Muscle of back (tissue), 11 donors: Measurements from ENCODE around the gene HMGCL. TPM values are rescaled to one million over a fixed set of nuclear protein-coding genes. Genes with fewer than 3 reads are reported as not detected.
A peak's percentile ranks its signal among the peaks of the same experiment; 100 is the strongest.
"Not testable (repeated sequence)": the region's sequence is repeated elsewhere in the genome, so short reads cannot be mapped to it uniquely, and the experiment has no call there.

Source experiments
- DNase-seq, 3 donors: peaks; one replicate each; pipeline versions ENCODE4 v3.0.0 to v3.0.0-alpha.2; 2013
- polyA plus RNA-seq, 10 donors: library from polyadenylated mRNA; unstranded; fragments of 120-200 nt; gene quantifications; one replicate each; pipeline ENCODE4 v1.2.1, GENCODE V29; 2013; ENCODE audit not compliant: insufficient read length in 10 of 10

Gene HMGCL
- polyA plus RNA-seq, 10 donors: 19.3 to 24.5 (median 22.9) TPM

DNA sequence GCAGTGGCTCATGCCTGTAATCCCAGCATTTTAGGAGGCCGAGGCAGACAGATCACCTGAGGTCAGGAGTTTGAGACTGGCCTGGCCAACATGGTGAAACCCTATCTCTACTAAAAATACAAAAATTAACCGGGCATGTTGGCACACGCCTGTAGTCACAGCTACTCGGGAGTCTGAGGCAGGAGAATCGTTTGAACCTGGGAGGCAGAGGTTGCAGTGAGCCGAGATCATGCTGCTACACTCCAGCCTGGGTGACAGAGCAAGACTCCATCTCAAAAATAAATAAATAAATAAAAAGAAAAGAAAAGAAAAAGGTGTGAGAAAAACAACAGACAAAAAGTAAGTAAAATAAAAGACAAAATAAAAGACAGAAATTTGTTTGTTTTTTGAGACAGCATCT is 8.9 kb upstream of the HMGCL start:
- DNase-seq: not testable (repeated sequence)

DNA sequence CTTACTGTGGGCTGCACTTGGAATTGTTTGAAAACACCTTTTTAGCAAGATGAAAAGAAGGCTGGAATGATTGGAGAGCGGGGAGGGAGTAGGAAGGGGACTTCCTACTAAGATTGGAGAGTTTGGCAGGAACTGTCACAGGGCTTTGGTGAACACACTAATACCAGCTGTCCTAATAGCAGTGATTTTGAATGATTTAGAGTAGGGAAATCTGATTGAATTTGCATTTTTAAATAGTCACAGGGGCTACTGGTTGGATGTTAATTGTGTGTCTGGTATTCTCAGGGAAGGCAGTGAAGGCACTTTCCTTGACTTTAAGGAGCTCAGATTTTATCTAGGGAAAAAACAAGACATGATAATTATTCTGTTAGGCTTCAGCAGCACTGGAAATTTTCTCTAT is 2.5 kb upstream of the HMGCL start:
- DNase-seq: no peak

DNA sequence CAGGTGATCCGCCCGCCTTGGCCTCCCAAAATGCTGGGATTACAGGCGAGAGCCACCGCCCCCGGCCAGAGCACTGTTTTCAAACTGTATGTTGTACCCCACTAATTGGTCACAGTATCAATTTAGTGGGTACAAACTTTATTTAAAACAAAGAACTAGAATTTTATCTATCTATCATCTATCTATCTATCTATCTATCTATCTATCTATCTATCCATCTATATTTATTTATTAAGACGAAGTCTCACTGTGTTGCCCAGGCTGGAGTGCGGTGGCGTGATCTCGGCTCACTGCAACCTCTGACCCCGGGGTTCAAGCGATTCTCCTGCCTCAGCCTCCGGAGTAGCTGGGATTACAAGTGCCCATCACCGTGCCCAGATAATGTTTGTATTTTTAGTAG is 1.4 kb upstream of the HMGCL start:
- not testable (repeated sequence) for DNase-seq

DNA sequence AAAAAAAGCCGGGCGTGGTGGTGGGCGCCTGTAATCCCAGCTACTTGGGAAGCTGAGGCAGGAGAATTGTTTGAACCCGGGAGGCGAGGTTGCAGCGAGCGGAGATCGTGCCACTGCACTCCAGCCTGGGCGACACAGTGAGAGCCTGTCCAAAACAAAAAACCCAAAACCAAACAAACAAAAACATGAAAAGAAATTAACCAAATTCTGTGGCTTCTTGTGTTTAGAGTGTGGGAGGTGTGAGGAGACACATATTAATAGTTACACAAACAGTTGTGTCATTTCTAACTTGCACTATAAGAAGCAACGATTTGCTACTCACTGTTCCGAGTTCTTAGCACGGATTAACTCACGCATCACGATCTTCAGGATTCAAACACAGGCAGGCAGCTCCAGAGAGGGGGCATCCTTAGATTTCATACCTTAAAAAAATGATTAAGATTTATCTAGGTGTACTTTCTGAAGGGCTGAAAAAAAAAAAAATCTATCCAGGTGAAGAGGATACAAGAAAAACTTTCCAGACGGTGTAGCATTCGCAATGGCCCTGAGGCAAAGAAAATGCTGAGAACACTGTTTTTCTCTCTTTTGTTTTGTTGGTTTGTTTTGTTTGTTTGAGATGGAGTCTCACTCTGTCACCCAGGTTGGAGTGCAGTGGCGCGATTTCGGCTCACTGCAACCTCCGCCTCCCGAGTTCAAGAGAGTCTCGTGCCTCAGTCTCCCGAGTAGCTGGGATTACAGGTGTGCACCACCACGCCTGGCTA is 713 bp upstream of the HMGCL start:
- DNase-seq: peak in 1 of 3 donors; percentile 27

GRCh38 chr1:23824711-23825075 is 536 bp downstream of the HMGCL start:
- no peak for DNase-seq

GRCh38 chr1:23823767-23824166 is 1.5 kb downstream of the HMGCL start:
- DNase-seq: no peak

DNA sequence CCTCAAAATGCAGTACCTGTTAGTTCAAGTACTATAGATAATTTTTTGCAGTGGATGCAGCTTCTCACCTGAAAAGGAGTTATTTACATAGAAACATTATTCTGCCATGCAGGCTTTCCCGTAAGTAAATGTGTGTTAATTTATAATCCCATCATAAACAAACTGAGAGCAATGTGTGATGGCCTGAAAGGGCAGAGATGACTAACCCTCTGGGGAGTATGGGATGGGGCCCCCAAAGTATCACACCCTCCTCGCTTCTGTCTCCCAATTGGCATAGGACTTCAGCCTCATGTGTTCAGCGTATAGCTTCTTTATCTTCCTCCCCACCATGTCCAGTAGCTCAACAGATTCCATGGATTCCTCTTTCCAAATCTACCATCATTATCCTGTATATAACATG is 7.6 kb downstream of the HMGCL start:
- no peak for DNase-seq

DNA sequence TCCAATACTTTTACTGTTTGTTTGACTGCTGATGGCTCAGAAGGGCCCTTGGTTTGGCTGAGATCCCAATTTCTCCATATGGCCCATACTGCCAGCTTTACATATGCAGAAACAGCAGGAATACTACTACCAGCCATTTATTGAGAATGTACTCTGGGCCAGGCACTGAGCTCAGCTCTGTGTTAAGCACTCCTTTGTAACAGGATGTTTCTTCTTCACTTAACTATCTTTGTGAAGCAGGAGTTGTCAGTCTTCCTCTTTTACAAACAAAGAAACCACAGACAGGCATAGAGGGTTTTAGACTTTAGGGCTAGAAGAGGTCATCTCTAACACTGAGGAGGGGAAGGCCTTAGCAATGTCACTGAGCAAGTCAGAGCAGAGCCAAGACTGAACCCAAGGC is 8.3 kb downstream of the HMGCL start:
- no peak for DNase-seq

- no peak for DNase-seq
Observed at GRCh38 chr1:23816361-23816760, 8.9 kb downstream of the HMGCL start.

GRCh38 chr1:23814016-23814415 is 11.2 kb downstream of the HMGCL start:
- no peak for DNase-seq

DNA sequence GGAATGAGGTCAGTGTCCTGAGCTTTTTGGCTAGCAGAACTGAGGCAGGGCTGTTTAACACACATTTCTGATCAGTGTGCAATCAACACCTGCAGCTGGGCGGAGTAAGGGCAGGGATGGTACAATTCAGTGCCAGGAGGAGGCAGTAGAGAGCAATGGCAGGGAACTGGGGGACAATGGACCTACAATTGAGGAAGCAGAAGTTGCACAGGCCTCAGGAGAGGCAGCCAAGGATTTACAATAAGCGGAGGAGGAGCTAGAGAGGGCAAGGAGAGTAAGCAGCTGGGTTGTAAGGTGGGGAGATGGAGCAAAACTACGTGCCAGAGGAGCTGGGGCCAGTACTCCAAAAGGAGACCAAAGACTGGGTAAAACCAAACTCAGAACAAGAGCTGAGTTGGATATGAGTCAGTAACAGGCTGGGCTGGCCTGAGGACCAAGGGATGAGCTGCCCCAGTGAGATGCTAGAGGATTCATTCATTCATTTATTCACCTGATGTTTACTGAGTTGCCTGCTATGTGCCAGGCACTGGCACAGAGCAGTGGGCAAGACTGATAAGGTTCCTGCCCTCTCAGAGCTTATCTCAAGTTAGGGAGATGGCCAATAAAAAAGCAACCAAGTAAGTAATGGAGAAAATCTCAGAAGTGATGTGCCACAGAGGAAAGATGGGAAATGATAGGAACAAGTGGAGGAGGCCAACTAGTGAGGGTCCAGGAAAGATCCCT is 14.2 kb downstream of the HMGCL start:
- no peak for DNase-seq

- peak in 1 of 3 donors; percentile 61 for DNase-seq
Observed at GRCh38 chr1:23809751-23810171, 15.5 kb downstream of the HMGCL start.

GRCh38 chr1:23807453-23807852 is 17.8 kb downstream of the HMGCL start:
- DNase-seq: no peak

- DNase-seq: no peak
Observed at GRCh38 chr1:23806280-23806679, 18.9 kb downstream of the HMGCL start.

GRCh38 chr1:23805025-23805424 is 20.2 kb downstream of the HMGCL start:
- DNase-seq: no peak

DNA sequence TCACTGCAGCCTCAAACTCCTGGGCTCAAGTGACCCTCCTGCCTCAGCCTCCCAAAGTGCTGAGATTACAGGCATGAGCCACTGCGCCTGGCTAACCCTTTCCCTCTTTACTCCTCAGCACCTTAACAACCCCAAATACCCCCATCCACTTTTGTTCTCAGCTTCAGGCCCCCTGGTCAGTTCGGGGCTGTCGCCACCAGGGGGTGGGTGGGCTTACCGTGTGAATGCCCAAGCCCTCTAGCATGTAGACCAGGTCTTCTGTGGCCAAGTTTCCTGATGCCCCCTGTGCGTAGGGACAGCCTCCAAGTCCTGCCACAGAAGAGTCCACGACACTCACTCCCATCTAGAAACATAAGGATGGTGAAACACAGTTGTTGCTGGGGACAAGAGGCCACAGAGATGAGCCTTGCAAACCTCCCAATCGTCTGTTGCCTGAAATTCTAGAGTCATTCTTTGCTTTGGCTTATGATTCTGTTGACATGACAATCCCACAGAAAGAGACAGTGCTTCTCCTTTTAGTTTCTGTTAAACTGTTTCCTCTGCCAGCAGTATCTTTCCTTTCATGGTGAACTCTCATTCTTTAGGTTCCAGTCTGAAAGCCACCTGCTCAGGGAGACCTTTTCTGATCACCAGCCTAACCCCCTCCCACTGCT is 20.9 kb downstream of the HMGCL start:
- no peak for DNase-seq

- no peak for DNase-seq
Observed at GRCh38 chr1:23803674-23804073, 21.6 kb downstream of the HMGCL start.

DNA sequence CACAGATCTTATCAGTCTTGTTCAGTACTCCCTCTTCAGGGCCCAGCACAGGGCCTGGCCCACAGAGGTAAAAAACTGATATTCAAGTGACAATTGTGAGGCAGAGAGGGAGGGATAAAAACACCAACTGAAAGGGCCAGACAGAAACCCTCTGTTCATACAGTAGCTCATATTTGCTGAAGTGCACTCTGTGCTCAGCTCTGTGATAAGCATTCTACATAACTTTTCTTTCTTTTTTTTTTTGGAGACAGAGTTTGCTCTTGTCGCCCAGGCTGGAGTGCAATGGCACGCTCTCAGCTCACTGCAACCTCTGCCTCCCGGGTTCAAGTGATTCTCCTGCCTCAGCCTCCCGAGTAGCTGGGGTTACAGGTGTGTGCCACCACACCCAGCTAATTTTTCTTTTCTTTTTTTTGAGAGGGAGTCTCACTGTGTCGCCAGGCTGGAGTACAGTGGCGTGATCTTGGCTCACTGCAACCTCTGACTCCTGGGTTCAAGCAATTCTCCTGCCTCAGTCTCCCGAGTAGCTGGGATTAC is 22.4 kb downstream of the HMGCL start:
- not testable (repeated sequence) for DNase-seq

DNA sequence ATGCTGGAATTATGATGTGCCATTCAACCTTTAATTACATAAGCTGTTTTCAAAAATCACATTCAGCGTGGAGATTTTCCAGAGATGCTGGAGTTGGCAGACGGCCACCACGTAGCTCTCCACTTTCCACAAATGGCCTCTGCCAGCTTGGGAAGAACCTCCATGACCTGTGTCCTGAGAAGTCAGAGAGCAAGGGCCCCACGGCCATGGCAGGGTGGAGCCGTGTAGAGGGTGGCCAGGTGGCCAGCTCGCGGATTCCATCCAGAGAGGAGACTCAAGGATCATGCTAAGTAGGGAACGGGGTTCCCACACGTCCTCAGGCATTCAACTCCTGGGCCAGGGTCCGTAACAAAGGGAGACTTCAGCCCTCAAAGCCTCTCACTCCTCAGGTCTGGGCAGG is 23.4 kb downstream of the HMGCL start:
- DNase-seq: no peak

DNA sequence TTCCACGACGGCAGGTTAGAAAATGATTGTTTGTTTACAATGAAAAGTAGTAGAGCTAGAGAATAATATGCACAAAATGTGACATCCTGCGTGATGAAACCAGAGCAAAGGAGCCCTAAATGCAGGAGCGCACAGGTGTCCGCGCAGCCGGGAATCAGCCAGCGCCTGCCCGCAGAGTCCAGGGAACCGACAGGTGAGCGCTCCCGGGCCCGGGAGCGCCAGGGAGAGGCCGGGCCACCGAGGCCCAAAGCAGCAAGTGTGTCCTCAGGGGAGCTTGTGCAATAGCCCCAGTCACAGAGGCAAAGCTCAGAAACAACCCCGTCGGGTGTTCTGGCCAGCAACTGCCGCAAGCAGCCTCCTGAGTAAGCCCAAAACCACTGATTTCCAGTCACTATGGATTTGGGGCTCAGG is 23.9 kb downstream of the HMGCL start:
- no peak for DNase-seq

DNA sequence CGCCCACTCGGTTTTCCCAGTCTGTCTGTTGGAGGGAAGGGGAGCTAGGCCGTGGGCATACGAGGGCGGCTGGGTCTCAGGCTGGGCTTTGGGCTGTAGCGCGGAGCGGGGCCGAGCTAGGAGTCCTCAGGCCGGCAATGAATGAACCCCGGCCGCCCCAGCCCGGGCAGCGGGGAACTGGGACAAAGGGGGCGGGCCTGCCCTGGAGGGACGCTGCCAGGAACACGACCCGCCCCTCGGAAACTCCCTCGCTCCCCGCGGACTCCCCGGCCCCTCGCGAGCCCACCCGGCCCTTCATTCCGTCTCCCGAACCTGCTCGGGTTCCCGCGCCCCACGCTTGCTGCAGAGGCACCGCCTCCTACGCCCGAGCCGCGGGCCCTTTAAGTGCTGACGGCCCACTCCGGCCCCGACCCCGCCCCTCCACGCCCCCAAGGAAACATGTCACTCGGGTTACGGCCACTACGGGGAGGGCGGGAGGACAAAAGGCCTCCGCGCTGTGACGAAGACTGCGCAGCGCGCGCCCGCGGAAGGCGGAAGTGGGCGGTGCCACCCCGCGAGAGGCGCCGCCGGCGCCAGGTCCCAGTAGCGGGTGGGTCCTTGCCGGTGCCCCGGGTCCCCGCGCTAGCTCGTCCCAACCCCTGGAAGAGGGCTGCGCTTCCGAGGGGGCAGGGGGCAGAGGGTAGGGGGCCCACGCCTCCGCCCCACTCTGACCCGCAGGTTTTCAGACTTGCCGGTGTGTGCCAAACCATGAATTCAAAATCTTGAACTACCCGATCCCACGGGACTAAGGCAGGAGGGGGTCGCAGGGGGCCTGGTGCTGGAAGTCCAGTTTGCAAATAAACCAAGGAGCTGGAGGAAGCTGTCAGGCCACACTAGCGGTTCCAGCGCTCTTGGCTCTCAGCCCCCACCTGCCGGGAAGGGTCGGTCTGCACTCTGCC is 24.6 kb downstream of the HMGCL start, which contains the start of gene GALE:
Gene GALE, minus strand, starts transcription at position 355 of the 938 bp plus-strand sequence. CDS start 1,747 bp downstream, outside the sequence.
- peak; percentile 96 to 100 (median 99) for DNase-seq
